Occipital lobe (tissue), 2 donors: ENCODE measurements around the gene BMX. TPM values are rescaled to one million over a fixed set of nuclear protein-coding genes. Genes with fewer than 3 reads are reported as not detected.

ENCODE experiments used
- DNase-seq: peaks from one replicate; lab custom pipeline; 2025; lab: John Stamatoyannopoulos, UW
- total RNA-seq: library from RNA; depleted of rRNA; stranded (reverse); fragments of >200 nt; gene quantifications from one replicate; pipeline ENCODE4 v1.2.3, GENCODE V29; 2014

The BMX gene
- total RNA-seq, 1 donor from 2014 or later = 1.2 TPM

- DNase-seq = no peak
Measured at GRCh38 chrX:15507005-15507404, 6.4 kb downstream of the BMX start.

GRCh38 chrX:15509845-15510244, 9.2 kb downstream of the BMX start:
- DNase-seq = no peak

GRCh38 chrX:15511563-15511962, 11.0 kb downstream of the BMX start:
- no peak for DNase-seq

GRCh38 chrX:15512401-15512965, 11.9 kb downstream of the BMX start:
- no peak for DNase-seq

- no peak for DNase-seq
Measured at GRCh38 chrX:15514279-15514678, 13.7 kb downstream of the BMX start.

- no peak for DNase-seq
Measured at GRCh38 chrX:15515931-15516330, 15.3 kb downstream of the BMX start.

GRCh38 chrX:15522464-15522863, 21.9 kb downstream of the BMX start:
- DNase-seq = no peak

GRCh38 chrX:15523088-15523487, 22.5 kb downstream of the BMX start:
- DNase-seq = no peak

GRCh38 chrX:15524417-15524816, 23.8 kb downstream of the BMX start:
- DNase-seq = no peak

GRCh38 chrX:15525664-15526416, 25.2 kb downstream of the BMX start:
- DNase-seq = no peak

- no peak for DNase-seq
Measured at GRCh38 chrX:15529165-15529564, 28.6 kb downstream of the BMX start.

- DNase-seq = no peak
Measured at GRCh38 chrX:15530318-15530717, 29.7 kb downstream of the BMX start.

GRCh38 chrX:15546745-15547144, 46.1 kb downstream of the BMX start:
- no peak for DNase-seq

- DNase-seq = no peak
Measured at GRCh38 chrX:15547356-15547755, 46.7 kb downstream of the BMX start.

- no peak for DNase-seq
Measured at GRCh38 chrX:15549189-15550012, 48.8 kb downstream of the BMX start.

GRCh38 chrX:15559227-15559626, 58.6 kb downstream of the BMX start:
- DNase-seq = no peak

- no peak for DNase-seq
Measured at GRCh38 chrX:15560924-15561323, 60.3 kb downstream of the BMX start.

- no peak for DNase-seq
Measured at GRCh38 chrX:15563056-15563455, 62.4 kb downstream of the BMX start.

- peak; percentile 2 for DNase-seq
Measured at GRCh38 chrX:15564981-15565579, 64.5 kb downstream of the BMX start.

GRCh38 chrX:15566244-15566643, 65.6 kb downstream of the BMX start:
- DNase-seq = no peak

GRCh38 chrX:15567267-15567666, 66.7 kb downstream of the BMX start:
- no peak for DNase-seq
